ENCODE data around the gene OPTN.

OPTN gene

DNA sequence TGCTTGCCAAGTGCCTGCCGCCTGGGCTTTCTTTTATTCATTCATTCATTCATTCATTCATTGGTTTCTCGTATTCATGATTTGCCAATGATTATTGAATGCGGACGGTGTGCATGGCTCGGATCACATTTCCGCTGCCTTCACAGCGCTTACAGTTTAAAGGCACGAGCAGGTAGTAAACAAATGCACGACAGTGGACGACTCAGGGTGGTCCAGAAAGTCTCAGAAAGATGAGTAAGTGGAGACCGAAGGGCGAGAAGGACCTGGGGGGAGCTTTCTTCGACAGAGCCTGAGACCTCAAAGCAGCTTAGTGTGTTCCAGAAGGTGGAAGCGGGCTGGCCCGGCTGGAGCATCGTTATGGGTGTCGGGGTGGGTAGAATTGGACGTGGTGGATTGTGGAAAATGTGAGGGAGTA, 61.9 kb downstream of the OPTN start:
- H3K4me1 ChIP-seq (ENCODE audit: insufficient read depth, low read length): no peaks in the 10 kb centered on the region
- no peaks in the 10 kb centered on the region for H3K9me3 ChIP-seq (ENCODE audit: control insufficient read depth, insufficient read depth, low read length)
- H3K36me3 ChIP-seq (ENCODE audit: insufficient read depth, low read length): peaks cover 5% of the 10 kb centered on the region; the same call in 1 of the 2 replicates
- peak overlapping the region; percentile 71 for H3K9ac ChIP-seq (ENCODE audit: low read depth, low read length)

DNA sequence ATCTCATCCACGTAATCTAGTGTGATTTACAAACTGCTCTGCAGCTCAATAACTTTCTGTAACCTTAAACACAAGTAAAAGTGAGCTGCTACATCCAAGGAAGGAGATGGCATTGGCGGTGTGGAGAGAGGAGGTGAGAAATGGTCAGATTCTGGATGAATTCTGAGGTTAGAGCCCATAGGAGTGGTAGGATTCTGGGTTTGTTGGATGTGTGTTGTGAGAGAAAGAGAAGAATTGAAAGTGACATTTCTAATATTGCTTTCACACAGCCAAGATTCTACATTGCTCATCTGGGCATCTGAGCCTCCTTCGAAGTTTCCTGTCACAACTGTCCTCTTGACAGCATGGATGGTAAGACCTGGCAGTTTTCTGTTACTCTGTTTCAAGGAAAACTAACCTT, 63.9 kb downstream of the OPTN start:
- H3K4me1 ChIP-seq (ENCODE audit: insufficient read depth, low read length): no peaks in the 10 kb centered on the region
- H3K9ac ChIP-seq (ENCODE audit: low read depth, low read length): no peak overlapping the region
- peaks cover 5% of the 10 kb centered on the region; the same call in 1 of the 2 replicates for H3K36me3 ChIP-seq (ENCODE audit: insufficient read depth, low read length)
- no peaks in the 10 kb centered on the region for H3K9me3 ChIP-seq (ENCODE audit: control insufficient read depth, insufficient read depth, low read length)

DNA sequence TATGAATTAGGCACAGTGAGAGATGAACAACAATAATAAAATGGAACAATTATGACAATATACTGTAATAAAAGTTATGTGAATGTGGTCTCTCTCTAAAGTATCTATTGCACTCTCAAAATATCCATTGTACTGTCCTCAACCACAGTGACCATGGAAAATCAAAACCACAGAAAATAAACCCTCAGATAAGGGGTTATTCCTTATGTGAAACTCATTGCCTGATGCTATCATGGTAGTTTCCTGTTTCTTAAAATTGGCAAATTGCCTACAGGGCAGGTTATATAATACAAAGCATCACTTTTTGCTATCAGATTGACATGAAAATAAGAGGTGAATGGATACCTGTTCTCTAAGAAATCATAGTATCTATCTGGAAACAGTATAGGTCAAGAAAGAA, 65.2 kb downstream of the OPTN start:
- Histone ChIP-seq H3K9me3 (ENCODE audit: control insufficient read depth, insufficient read depth, low read length) (no peaks in the 10 kb centered on the region), H3K4me1 (ENCODE audit: insufficient read depth, low read length) (no peaks in the 10 kb centered on the region), H3K9ac (ENCODE audit: low read depth, low read length) (no peak overlapping the region), H3K36me3 (ENCODE audit: insufficient read depth, low read length) (peaks cover 5% of the 10 kb centered on the region; the same call in 1 of the 2 replicates)

DNA sequence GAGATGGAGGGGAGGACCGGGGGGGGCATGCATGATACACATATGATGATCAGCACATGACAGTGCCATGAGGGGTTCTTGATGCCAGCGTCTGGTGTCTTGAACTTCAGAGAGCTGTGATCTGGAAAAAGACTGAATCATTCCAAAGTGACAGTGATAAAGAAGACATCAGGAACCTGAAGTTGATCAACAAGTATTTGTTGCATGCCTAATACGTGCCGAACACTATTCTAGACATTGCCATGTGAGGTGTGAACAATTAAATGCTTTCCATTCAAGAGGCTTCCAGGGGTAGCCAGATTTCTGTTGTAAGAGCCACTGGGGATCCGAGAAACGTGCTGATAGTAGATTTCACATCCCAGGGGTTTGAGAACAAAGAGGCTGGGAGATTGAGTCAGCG, 67.6 kb downstream of the OPTN start:
- Histone ChIP-seq H3K36me3 (ENCODE audit: insufficient read depth, low read length) (peaks cover 24% of the 10 kb centered on the region), H3K4me1 (ENCODE audit: insufficient read depth, low read length) (no peaks in the 10 kb centered on the region), H3K9ac (ENCODE audit: low read depth, low read length) (no peak overlapping the region), H3K9me3 (ENCODE audit: control insufficient read depth, insufficient read depth, low read length) (no peaks in the 10 kb centered on the region)

DNA sequence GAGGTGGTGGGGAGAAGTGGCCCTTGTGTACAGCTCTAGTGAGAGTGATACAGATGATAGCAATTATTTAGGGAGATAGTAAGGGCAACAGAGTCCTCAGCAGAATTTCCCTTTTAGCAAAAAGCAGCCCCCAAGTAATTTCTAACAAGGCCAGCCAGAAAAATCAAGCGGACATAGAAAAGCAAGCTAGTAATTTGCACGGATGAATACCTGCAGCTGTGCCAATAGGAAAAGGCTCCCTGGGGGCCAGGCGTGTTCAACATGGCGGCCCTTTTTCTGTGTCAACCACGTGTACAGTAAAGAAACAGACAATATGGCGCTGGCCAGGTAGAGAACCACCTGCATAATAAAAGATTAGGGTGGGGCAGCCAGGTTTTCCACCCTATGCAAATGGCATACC, 68.8 kb downstream of the OPTN start:
- Histone ChIP-seq H3K4me1 (ENCODE audit: insufficient read depth, low read length) (no peaks in the 10 kb centered on the region), H3K9ac (ENCODE audit: low read depth, low read length) (no peak overlapping the region), H3K9me3 (ENCODE audit: control insufficient read depth, insufficient read depth, low read length) (no peaks in the 10 kb centered on the region), H3K36me3 (ENCODE audit: insufficient read depth, low read length) (peaks cover 29% of the 10 kb centered on the region)

GRCh38 chr10:13173616-13174015, 73.7 kb downstream of the OPTN start:
- Histone ChIP-seq H3K4me1 (ENCODE audit: insufficient read depth, low read length) (no peaks in the 10 kb centered on the region), H3K9me3 (ENCODE audit: control insufficient read depth, insufficient read depth, low read length) (no peaks in the 10 kb centered on the region), H3K9ac (ENCODE audit: low read depth, low read length) (no peak overlapping the region), H3K36me3 (ENCODE audit: insufficient read depth, low read length) (peaks cover 36% of the 10 kb centered on the region)

DNA sequence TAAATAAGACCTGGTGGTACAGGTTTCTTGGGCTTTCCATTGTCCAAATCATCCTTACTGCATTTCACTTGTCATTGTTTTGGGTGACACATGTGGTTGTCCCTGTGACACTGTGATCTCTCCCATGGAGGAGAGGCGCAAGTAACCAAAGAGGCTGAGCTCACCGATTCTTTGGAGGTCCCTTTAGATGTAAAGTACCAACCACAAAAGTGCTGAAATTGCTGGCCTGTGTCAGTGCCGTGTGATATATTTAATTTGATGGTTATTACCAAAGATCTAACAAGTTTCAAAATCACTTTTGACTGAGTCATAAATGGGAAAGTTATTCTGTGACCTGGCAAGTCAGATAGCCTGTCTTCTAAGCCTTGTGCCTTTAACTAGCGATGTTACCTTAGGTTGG, 80.8 kb downstream of the OPTN start:
- H3K9ac ChIP-seq (ENCODE audit: low read depth, low read length): no peak overlapping the region
- peaks cover 33% of the 10 kb centered on the region for H3K36me3 ChIP-seq (ENCODE audit: insufficient read depth, low read length)
- H3K4me1 ChIP-seq (ENCODE audit: insufficient read depth, low read length): no peaks in the 10 kb centered on the region
- H3K9me3 ChIP-seq (ENCODE audit: control insufficient read depth, insufficient read depth, low read length): no peaks in the 10 kb centered on the region

GRCh38 chr10:13182424-13182823, 82.5 kb downstream of the OPTN start:
- no peaks in the 10 kb centered on the region for H3K9me3 ChIP-seq (ENCODE audit: control insufficient read depth, insufficient read depth, low read length)
- H3K4me1 ChIP-seq (ENCODE audit: insufficient read depth, low read length): no peaks in the 10 kb centered on the region
- no peak overlapping the region for H3K9ac ChIP-seq (ENCODE audit: low read depth, low read length)
- H3K36me3 ChIP-seq (ENCODE audit: insufficient read depth, low read length): peaks cover 50% of the 10 kb centered on the region

- Histone ChIP-seq H3K4me1 (ENCODE audit: insufficient read depth, low read length) (no peaks in the 10 kb centered on the region), H3K9ac (ENCODE audit: low read depth, low read length) (no peak overlapping the region), H3K9me3 (ENCODE audit: control insufficient read depth, insufficient read depth, low read length) (no peaks in the 10 kb centered on the region), H3K36me3 (ENCODE audit: insufficient read depth, low read length) (peaks cover 49% of the 10 kb centered on the region)
These were observed 83.7 kb downstream of the OPTN start for GRCh38 chr10:13183625-13184024.

DNA sequence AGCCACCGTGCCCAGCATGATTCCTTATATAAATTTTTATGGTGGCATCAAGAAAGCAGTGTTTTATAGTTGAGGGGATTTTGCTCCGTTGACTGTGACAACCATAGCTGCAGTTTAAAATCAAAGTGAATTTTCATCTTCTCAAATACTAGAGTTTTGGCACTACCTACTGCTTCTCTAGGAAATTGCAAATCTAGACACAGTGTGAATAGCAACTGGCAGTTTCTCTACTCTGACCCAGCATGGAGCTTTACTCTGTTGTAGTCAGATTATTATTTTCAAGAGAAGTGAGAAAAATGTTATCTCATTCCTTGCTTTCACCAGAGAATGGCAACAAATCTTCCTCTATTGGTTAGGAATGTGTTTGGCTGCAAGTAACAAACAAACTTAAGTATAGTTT, 84.3 kb downstream of the OPTN start:
- H3K36me3 ChIP-seq (ENCODE audit: insufficient read depth, low read length): peaks cover 52% of the 10 kb centered on the region

DNA sequence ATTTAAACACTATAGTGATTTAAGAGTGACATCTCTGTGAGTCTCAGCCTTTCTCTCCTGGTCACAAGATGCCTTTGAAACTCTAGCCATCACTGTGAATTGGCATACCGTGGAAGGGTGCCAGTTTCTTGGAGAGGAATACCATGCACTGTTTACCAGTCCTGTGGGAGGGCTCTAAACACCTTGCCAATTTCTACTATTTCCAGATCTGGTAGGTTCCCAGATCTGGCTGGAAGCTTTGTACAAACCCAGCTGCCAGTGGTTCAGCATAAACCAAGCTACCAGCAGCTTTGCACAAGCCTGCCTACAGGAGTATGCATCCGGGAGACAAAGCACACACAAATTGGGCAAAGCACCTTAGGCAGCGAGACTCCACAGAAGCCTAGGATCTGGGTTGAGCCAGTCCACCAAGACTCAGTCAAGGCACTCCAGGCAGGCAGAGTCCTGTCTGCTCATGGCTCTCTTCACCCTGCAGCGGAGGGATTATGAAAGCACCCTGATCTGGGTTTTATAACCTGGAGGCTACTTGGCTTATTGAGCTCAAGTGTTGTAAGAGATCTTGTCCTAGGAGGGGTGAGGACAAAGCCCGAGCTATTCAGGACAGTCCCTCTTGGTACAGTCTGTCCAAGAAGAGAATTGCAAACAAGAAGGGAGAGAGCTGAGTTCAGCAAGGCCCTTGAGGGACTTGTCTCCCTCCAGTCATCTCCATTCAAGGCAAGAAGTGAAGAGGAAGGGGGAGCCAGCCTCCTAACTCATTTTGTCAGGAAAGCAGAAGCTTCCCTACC, 85.0 kb downstream of the OPTN start:
- H3K36me3 ChIP-seq (ENCODE audit: insufficient read depth, low read length): peaks cover 52% of the 10 kb centered on the region
- no peaks in the 10 kb centered on the region for H3K4me1 ChIP-seq (ENCODE audit: insufficient read depth, low read length)
- no peaks in the 10 kb centered on the region for H3K9me3 ChIP-seq (ENCODE audit: control insufficient read depth, insufficient read depth, low read length)
- no peak overlapping the region for H3K9ac ChIP-seq (ENCODE audit: low read depth, low read length)

More for the DNA sequence above, 84.3 kb downstream of the OPTN start:
- no peak overlapping the region for H3K9ac ChIP-seq (ENCODE audit: low read depth, low read length)
- no peaks in the 10 kb centered on the region for H3K4me1 ChIP-seq (ENCODE audit: insufficient read depth, low read length)
- no peaks in the 10 kb centered on the region for H3K9me3 ChIP-seq (ENCODE audit: control insufficient read depth, insufficient read depth, low read length)

- Histone ChIP-seq H3K9me3 (ENCODE audit: control insufficient read depth, insufficient read depth, low read length) (no peaks in the 10 kb centered on the region), H3K4me1 (ENCODE audit: insufficient read depth, low read length) (no peaks in the 10 kb centered on the region), H3K36me3 (ENCODE audit: insufficient read depth, low read length) (peaks cover 50% of the 10 kb centered on the region), H3K9ac (ENCODE audit: low read depth, low read length) (no peak overlapping the region)
These were observed 87.2 kb downstream of the OPTN start for GRCh38 chr10:13187135-13187534.
